Activated CD4-positive, alpha-beta memory T cell treated with anti-CD3 and anti-CD28 coated beads, Interleukin-2, amount 10 ng/mL, durations not matched to agents 7 days and 5 days (primary cell): ENCODE data around the gene NBDY. TPM values are rescaled to one million over a fixed set of nuclear protein-coding genes. Genes with fewer than 3 reads are reported as not detected.
A peak's percentile ranks its signal among the peaks of the same experiment; 100 is the strongest.
"Not testable (repeated sequence)": the region's sequence is repeated elsewhere in the genome, so short reads cannot be mapped to it uniquely, and the experiment has no call there.

ENCODE experiments used
- CTCF ChIA-PET: fragments of 350-600 bp; sonication (Branson Sonifier 250); formaldehyde crosslinking; loops from one replicate; lab custom pipeline; 2021; ENCODE audit warnings: antibody characterized with exemption, inconsistent platforms; lab: Charles Lee
- POLR2A ChIA-PET: fragments of 350-600 bp; sonication (Branson Sonifier 250); formaldehyde crosslinking; loops from one replicate; lab custom pipeline; 2021; ENCODE audit warnings: antibody characterized with exemption; lab: Charles Lee
- DNase-seq: peaks from one replicate; pipeline ENCODE4 v3.0.0-alpha.2; 2020
- H3K27ac Mint-ChIP-seq: one replicate; pipeline ENCODE4 v1.8.0; 2021; ENCODE audit warnings: mild to moderate bottlenecking, mixed read lengths
- H3K27me3 Mint-ChIP-seq: one replicate; pipeline ENCODE4 v1.8.0; 2021; ENCODE audit warnings: mixed read lengths
- H3K36me3 Mint-ChIP-seq: one replicate; pipeline ENCODE4 v1.8.0; 2021; ENCODE audit warnings: low read depth, mixed read lengths
- H3K4me1 Mint-ChIP-seq: one replicate; pipeline ENCODE4 v1.8.0; 2021; ENCODE audit warnings: mixed read lengths
- H3K4me3 Mint-ChIP-seq: one replicate; pipeline ENCODE4 v1.8.0; 2021; ENCODE audit warnings: mild to moderate bottlenecking, mixed read lengths
- H3K9me3 Mint-ChIP-seq: one replicate; pipeline ENCODE4 v1.8.0; 2021; ENCODE audit warnings: mixed read lengths
- total RNA-seq, 2 experiments: library from RNA; stranded (reverse); gene quantifications; one replicate each; pipeline ENCODE4 v1.2.3, GENCODE V29; 2021

The NBDY gene
- total RNA-seq, 2 experiments from 2014 or later = 29.2 to 32.7 TPM

GRCh38 chrX:56803850-56804681, 75.0 kb downstream of the NBDY start:
- Mint-ChIP-seq H3K36me3 (peaks cover 5% of the 10 kb centered on the region), H3K9me3 (no peaks in the 10 kb centered on the region), H3K4me1 (peaks cover 30% of the 10 kb centered on the region), H3K27me3 (no peaks in the 10 kb centered on the region), H3K4me3 (no peak overlapping the region), H3K27ac (no peak overlapping the region)
- DNase-seq = no peak
- POLR2A ChIA-PET = no interaction called here
- CTCF ChIA-PET = no interaction called here

- Mint-ChIP-seq H3K4me3 (no peak overlapping the region), H3K27ac (no peak overlapping the region), H3K36me3 (peaks cover 5% of the 10 kb centered on the region), H3K4me1 (peaks cover 25% of the 10 kb centered on the region), H3K9me3 (no peaks in the 10 kb centered on the region), H3K27me3 (no peaks in the 10 kb centered on the region)
- CTCF ChIA-PET = no interaction called here
- no peak for DNase-seq
- POLR2A ChIA-PET = no interaction called here
These were observed 75.8 kb downstream of the NBDY start for GRCh38 chrX:56804867-56805266.

- Mint-ChIP-seq H3K27ac (no peak overlapping the region), H3K4me1 (peaks cover 24% of the 10 kb centered on the region), H3K36me3 (peaks cover 10% of the 10 kb centered on the region), H3K9me3 (no peaks in the 10 kb centered on the region), H3K4me3 (no peak overlapping the region), H3K27me3 (no peaks in the 10 kb centered on the region)
- POLR2A ChIA-PET = no interaction called here
- DNase-seq = no peak
- CTCF ChIA-PET = no interaction called here
These were observed 76.4 kb downstream of the NBDY start for GRCh38 chrX:56805399-56805798.

GRCh38 chrX:56806176-56806575, 77.1 kb downstream of the NBDY start:
- POLR2A ChIA-PET, H3K36me3 Mint-ChIP-seq, H3K27ac Mint-ChIP-seq, DNase-seq, H3K9me3 Mint-ChIP-seq, H3K4me3 Mint-ChIP-seq, H3K27me3 Mint-ChIP-seq, CTCF ChIA-PET: not testable (repeated sequence)
- peaks cover 17% of the 10 kb centered on the region for H3K4me1 Mint-ChIP-seq

DNA sequence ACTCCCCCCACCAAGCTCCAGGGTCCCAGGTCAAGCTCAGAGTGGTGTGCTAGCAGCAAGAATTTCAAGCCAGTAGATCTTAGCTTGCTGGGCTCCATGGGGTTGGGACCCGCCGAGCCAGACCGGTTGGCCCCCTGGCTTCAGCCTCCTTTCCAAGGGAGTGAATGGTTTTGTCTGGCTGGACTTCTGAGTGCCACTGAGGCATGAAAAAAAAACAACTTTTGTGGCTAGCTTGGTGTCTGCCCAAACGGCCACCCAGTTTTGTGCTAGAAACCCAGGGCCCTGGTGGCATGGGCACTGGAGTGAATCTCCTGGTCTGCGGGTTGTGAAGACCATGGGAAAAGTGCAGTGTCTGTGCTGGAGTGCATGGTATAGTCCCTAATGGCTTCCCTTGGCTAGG, 82.6 kb downstream of the NBDY start:
- H3K4me1 Mint-ChIP-seq = peaks cover 30% of the 10 kb centered on the region
- H3K4me3 Mint-ChIP-seq = no peak overlapping the region
- POLR2A ChIA-PET = no interaction called here
- no peaks in the 10 kb centered on the region for H3K9me3 Mint-ChIP-seq
- DNase-seq = no peak
- no peak overlapping the region for H3K27ac Mint-ChIP-seq
- no peaks in the 10 kb centered on the region for H3K27me3 Mint-ChIP-seq
- CTCF ChIA-PET = no interaction called here
- peaks cover 9% of the 10 kb centered on the region for H3K36me3 Mint-ChIP-seq

GRCh38 chrX:56812515-56813105, 83.6 kb downstream of the NBDY start:
- peaks cover 14% of the 10 kb centered on the region for H3K36me3 Mint-ChIP-seq
- ChIA-PET CTCF (no interaction called here), POLR2A (no interaction called here)
- H3K27ac Mint-ChIP-seq = peak overlapping the region; percentile 95
- no peaks in the 10 kb centered on the region for H3K9me3 Mint-ChIP-seq
- DNase-seq = peak; percentile 35
- peak overlapping the region; percentile 70 for H3K4me3 Mint-ChIP-seq
- H3K4me1 Mint-ChIP-seq = peaks cover 30% of the 10 kb centered on the region
- H3K27me3 Mint-ChIP-seq = no peaks in the 10 kb centered on the region

- Mint-ChIP-seq H3K4me3 (peak overlapping the region; percentile 70), H3K27ac (peak overlapping the region; percentile 95), H3K4me1 (peaks cover 30% of the 10 kb centered on the region), H3K27me3 (no peaks in the 10 kb centered on the region), H3K36me3 (peaks cover 14% of the 10 kb centered on the region), H3K9me3 (no peaks in the 10 kb centered on the region)
- peak; percentile 63 for DNase-seq
- ChIA-PET POLR2A (no interaction called here), CTCF (no interaction called here)
These were observed 84.3 kb downstream of the NBDY start for GRCh38 chrX:56813318-56813837.

DNA sequence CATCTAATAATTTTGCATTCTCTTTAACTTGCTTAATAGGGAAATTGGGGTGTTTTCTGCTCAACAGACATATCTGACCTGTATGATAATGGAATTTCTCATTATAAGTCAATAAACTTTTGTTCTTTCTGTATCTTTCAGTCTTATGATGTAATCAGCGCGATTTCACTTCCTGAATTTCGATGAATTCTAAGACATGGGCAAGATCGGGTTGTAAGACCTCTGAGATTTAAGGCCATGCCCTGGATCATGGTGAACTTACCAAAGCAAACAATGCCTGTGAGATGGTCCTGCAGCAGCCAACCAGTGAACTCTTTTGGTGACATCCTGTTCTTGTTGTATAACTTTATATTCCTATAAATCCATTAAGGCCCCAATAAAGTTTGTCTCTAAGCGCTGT, 88.1 kb downstream of the NBDY start:
- Mint-ChIP-seq H3K27me3 (no peaks in the 10 kb centered on the region), H3K27ac (no peak overlapping the region), H3K4me1 (peaks cover 25% of the 10 kb centered on the region), H3K36me3 (peaks cover 12% of the 10 kb centered on the region), H3K4me3 (no peak overlapping the region), H3K9me3 (no peaks in the 10 kb centered on the region)
- POLR2A ChIA-PET = no interaction called here
- CTCF ChIA-PET = no interaction called here
- no peak for DNase-seq

DNA sequence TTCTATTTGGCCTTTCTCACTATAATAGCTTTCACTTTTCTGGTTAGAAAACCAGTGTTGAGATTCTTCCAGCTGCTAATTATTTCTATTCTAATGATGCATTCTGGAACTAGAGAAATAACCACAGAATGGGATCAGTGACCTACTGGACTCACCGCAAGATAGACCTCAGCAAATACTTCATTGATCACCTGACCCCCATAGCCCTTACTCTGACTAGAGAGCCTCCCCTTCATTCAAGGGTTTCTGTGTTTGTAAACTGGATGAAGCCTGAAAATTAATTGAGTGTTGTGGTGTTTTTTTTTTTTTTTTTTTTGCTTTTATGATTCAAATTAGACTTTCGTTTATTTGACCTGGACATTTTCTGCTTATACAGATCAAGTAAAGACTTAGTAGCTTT, 97.0 kb downstream of the NBDY start:
- H3K9me3 Mint-ChIP-seq = no peaks in the 10 kb centered on the region
- H3K27me3 Mint-ChIP-seq = no peaks in the 10 kb centered on the region
- H3K36me3 Mint-ChIP-seq = no peaks in the 10 kb centered on the region
- H3K4me1 Mint-ChIP-seq = no peaks in the 10 kb centered on the region
- CTCF ChIA-PET = no interaction called here
- POLR2A ChIA-PET = no interaction called here
- H3K4me3 Mint-ChIP-seq = no peak overlapping the region
- H3K27ac Mint-ChIP-seq = no peak overlapping the region
- DNase-seq = no peak

- Mint-ChIP-seq H3K27me3 (no peaks in the 10 kb centered on the region), H3K4me1 (no peaks in the 10 kb centered on the region), H3K4me3 (no peak overlapping the region), H3K9me3 (no peaks in the 10 kb centered on the region), H3K36me3 (peaks cover 1% of the 10 kb centered on the region), H3K27ac (no peak overlapping the region)
- CTCF ChIA-PET = no interaction called here
- POLR2A ChIA-PET = no interaction called here
- no peak for DNase-seq
These were observed 104.6 kb downstream of the NBDY start for GRCh38 chrX:56833626-56834025.

DNA sequence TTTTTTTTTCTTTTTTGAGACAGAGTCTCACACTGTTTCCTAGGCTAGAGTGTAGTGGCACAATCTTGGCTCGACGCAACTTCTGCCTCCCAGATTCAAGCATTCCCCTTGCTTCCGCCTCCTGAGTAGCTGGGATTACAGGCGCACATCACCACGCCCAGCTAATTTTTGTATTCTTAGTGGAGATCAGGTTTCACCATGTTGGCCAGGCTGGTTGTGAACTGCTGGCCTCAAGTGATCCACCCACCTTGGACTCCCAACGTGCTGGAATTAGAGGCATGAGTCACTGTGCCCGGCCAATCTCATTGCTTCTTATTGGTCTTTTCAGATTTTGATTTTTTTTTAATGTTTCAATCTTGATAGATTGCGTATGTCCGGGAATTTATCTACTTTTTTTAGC, 124.4 kb downstream of the NBDY start:
- no peak for DNase-seq
- ChIA-PET CTCF (no interaction called here), POLR2A (no interaction called here)
- Mint-ChIP-seq H3K9me3 (no peaks in the 10 kb centered on the region), H3K27ac (no peak overlapping the region), H3K4me1 (no peaks in the 10 kb centered on the region), H3K36me3 (no peaks in the 10 kb centered on the region), H3K4me3 (no peak overlapping the region), H3K27me3 (peaks cover 4% of the 10 kb centered on the region)

GRCh38 chrX:56857042-56857441, 128.0 kb downstream of the NBDY start:
- ChIA-PET POLR2A (no interaction called here), CTCF (no interaction called here)
- no peaks in the 10 kb centered on the region for H3K4me1 Mint-ChIP-seq
- no peaks in the 10 kb centered on the region for H3K9me3 Mint-ChIP-seq
- no peak overlapping the region for H3K27ac Mint-ChIP-seq
- no peak overlapping the region for H3K4me3 Mint-ChIP-seq
- H3K36me3 Mint-ChIP-seq = no peaks in the 10 kb centered on the region
- no peak for DNase-seq
- no peaks in the 10 kb centered on the region for H3K27me3 Mint-ChIP-seq

GRCh38 chrX:56860888-56861287, 131.8 kb downstream of the NBDY start:
- CTCF ChIA-PET = no interaction called here
- POLR2A ChIA-PET = no interaction called here
- H3K27me3 Mint-ChIP-seq = no peaks in the 10 kb centered on the region

More at GRCh38 chrX:56860888-56861287, 131.8 kb downstream of the NBDY start:
- Mint-ChIP-seq H3K27ac (no peak overlapping the region), H3K4me3 (no peak overlapping the region), H3K9me3 (no peaks in the 10 kb centered on the region), H3K4me1 (no peaks in the 10 kb centered on the region), H3K36me3 (no peaks in the 10 kb centered on the region)
- no peak for DNase-seq
